Femur (tissue), 1 donor: ENCODE results near the gene TMPRSS3.

Experiments
- DNase-seq: peaks from one replicate; pipeline ENCODE4 v3.0.0-alpha.2; 2017

The TMPRSS3 gene

DNA sequence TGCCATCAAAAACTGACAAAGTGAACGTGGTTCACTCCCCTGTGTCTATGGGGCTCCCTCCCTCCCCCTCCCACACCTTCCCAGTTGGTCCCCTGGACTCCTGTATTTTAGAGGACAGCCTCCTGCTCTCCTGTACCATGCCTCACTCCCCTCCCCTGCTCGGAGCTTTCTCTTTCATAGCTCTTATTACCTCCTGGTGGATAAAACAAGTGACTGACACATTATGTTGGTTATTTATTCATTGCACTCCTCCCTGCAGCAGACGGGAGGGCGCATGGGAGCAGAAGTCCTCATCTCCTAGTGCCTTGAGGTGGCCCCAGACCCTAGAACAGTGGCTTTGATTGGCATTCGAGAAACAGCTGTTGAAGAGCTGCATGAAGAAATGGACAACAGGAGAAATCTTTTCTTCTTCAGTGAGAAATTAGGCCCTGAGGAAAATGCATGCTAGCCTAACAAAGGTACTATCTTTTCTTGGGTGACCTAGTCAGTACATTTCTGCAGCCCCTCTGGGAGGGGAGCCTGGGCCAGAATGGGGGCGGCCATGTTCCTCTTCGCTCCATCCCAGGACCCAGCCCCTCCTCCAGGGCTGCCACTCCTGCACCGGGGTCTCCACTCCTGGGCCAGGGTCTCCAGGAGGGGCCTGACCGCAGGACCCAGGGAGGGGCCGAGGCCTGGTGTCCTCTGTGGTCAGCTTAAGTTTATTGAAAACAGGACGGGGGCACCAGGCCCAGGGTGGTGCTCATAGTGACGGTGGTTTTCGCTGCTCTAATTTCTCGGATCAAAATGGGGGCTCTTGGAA, 28.3 kb downstream of the TMPRSS3 start:
- no peak for DNase-seq

DNA sequence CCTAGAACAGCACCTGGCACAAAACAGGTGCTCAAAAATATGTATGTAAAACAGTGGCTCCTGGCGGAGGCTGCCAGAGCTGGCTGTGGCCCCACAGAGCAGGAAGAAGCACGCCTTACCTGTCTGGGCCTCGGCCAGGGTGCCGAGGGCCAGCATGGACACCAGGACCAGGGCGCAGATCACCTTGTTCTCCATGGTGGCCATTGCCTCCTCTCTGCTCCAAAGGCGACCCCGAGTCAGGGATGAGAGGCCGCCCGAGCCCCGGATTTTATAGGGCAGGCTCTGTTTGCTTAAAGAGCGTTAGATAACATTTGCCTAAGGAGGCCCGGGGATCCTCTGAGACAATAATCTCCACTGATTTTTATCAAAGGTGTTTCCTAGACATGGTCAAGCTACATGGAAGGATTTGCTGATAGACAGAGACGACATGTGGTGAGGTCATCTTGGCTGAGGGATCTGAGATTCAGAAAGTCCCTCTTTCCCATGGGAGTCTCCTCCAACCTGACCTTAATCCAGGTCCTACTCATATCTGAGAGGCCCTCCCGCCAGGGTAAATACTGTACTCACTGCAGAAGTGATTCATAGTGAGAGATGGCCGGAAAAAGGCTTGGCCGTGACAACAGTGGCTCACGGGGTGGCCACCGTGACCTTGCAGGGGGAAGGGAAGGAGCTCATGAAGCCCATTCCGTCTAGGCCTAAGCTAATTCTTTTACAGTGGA, 29.4 kb downstream of the TMPRSS3 start, which contains the start of gene TFF1:
Gene TFF1, minus strand, starts transcription at position 244 of the 719 bp plus-strand sequence. Its CDS starts 40 bp downstream, at position 204.
- DNase-seq = no peak

DNA sequence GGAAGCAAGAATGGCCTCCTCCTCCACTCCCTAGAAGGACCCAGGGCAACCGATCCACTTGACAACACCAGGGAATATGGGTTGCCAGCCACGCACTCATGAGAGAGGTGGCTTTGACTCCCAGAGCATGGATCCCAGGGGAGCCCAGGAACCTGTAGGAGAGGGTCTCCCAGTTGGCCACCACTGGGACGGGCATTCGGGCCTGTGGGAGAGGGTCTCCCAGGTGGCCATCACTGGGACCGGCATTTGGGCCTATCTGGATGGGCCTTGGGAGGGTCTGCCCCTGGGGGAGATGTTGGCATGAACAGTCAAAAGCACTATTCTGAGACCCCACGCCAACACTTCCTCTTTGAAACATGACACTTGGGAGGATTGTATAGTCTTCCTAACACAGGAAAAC, 30.1 kb downstream of the TMPRSS3 start:
- DNase-seq = no peak

DNA sequence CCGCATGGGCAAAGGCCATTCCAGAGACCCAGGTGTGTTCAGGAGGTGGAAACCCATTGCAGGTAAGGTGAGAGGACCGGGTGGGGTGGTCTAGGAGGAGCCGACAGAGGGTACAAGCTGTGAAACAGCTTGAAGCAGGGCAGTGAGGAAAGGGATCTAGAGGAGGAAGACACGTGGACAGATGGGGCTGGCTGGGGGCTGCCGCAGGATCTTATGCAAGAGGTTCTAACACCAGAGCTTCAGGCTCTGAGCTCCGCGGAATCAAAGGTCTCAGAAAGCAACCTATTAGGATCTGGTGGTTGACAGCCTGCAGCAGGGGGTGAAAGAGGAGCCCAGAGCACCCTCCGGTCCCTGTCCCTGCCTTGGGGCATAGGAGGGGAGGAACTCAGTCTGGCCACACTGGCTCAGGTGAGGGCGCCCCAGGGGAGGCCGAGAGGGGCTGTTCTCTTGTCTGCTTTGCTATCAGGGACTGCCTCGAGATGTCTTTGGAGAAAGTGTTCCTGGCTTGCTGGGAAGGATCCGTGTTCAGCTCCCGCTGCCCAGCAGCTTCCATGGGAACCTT, 31.5 kb downstream of the TMPRSS3 start:
- no peak for DNase-seq

DNA sequence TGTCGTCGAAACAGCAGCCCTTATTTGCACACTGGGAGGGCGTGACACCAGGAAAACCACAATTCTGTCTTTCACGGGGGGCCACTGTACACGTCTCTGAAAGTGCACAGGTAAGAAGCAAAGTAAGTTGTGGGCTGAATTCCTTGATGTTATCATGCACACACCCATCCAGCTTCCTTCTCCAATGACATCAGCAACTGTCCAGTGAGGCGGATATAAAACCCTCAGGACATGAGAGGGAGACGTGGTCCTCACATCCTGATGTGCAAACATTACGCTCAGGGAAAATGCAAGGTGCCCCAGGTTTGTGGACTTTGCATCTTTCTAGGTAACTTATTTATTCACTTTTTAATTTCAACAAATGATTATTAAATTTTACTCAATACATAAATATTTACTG, 32.5 kb downstream of the TMPRSS3 start:
- DNase-seq = no peak

DNA sequence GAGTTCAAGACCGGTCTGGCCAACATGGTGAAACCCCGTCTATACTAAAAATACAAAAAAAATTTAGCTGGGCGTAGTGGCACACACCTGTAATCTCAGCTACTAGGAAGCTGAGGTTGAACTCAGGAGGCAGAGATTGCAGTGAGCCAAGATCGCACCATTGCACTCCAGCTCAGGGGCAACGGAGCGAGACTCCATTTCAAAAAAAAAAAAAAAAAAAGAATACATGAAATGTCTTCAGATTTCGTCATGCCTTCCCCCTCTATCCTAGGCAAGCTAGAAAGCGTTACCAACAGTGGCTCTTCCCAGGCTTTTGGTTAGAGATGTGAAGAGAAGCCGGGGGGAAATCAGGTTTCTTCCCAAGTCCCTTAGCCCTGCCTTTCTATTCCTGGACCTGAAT, 33.2 kb downstream of the TMPRSS3 start:
- no peak for DNase-seq

DNA sequence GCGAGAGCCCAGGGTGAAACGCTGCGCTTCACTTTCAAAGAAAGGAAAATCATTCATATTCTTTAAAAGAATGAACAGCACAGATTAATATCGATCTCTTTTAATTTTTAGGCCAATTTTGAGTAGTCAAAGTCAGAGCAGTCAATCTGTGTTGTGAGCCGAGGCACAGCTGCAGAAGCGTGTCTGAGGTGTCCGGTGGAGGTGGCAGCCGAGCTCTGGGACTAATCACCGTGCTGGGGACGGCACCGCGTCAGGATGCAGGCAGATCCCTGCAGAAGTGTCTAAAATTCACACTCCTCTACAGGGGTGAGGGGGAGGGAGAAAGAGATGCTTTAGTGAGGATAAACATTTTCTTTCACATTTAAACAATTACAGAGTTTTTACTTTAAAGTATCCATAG, 33.7 kb downstream of the TMPRSS3 start:
- no peak for DNase-seq

DNA sequence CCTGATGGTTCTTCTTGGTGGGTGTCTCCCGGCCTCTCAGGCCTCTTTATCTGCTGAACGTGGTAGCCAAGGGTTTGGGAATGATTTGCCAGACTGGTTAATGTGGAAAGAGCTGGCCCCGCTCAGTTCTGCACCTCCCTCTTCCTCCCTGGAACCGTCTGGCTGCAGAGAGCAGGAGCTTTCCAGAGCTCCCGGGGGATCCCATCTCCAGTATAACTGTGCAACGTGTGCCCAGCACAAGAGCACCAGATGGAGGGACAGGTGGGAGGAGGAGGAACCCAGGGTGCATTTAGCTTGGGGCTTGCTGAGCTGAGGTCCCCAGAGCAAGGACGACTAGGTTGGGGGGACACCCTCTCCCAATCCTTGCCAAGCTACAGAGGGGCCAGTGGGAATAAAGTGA, 34.6 kb downstream of the TMPRSS3 start:
- DNase-seq = no peak

DNA sequence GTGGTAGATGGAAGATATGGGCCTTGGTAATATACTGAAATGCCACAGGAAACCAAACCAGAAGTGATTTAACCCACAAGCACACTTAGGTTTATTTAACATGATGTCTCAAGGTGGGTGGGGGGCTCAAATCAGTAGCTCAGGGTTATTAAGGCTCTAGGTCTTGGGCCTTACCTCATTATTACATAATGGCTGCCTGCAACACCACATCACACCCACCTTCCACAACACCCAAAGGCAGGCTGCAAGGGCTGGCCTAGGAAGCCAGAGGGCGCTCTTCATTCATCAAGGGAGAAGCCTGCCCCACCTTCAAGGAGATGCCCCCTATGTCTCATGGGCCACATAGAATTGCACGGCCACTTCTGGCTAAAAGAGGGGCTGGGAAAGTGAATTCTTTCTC, 35.5 kb downstream of the TMPRSS3 start:
- DNase-seq = no peak

DNA sequence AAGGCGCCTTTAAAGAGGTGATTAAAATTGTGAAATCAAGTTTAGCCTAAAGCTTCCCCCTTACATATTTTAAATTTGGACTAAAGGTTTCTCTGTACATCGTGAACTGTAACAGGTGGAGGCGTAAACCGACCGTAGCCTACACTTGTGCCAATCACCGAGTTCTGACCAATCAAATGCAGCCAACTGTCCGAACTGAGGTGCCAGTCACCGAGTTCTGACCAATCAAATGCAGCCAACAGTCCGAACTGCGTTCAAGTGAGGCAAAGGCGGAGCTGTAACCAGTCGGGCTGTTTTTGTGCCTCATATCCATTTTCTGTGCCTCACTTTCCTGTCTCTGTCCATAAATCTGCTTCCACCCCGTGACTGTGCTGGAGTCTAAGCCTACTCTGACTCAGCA, 36.9 kb downstream of the TMPRSS3 start:
- DNase-seq = no peak

DNA sequence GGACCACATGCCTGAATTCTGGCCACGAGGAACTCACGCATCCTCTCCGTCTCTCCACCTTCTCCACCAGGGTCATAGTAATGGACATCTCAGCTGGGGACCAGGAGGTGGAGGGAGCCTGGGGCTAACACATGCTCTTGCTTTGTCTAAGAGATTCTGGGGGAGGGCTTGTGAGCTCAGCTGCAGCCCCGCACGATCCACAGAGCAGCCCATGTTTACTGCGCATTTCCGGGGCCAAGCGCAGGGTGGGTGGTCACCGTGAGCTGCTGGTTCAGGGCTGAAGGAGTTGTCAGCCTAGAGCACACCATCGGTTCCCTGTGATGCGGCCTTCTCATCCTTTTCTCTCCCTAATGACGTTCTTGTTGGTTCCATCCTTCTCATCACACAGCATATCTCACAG, 37.6 kb downstream of the TMPRSS3 start:
- DNase-seq = no peak

DNA sequence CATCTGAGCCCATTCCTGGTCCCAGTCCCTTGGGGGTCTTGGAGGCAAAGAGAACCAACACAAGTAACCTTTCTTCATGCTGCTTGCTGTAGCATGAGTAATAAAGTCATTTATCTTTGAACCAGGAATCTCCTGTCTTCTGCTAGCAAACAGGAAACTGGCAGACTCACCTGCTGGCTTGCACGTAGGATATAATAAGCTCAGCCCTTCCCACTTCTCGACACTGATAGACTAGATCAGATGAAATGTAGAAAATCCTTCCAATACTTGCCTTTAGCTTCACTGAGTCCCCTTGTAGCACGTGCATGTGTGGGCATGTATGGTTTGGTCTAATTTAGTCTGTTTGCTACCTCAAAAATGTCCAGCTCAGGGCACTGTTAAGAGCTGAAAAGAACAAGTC, 38.5 kb downstream of the TMPRSS3 start:
- no peak for DNase-seq

DNA sequence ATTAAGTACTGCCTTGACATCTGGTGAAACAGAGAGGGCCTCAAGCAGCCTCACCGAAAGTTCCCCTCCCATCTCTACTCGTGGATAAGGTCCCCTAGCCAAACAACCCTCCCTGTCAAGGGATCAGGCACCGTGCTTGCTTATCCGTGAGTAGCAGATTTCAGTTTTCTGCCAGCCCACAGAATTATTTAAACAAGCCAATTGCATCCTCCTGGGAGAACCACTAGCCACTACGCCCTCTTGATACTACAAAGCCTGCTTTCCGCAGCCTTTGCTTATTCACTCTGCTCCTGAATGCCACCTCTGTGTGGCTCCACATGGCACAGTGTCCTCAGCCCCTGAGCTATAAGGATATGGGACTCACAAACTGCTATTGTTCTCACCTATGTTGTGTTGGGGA, 39.2 kb downstream of the TMPRSS3 start:
- DNase-seq = no peak

DNA sequence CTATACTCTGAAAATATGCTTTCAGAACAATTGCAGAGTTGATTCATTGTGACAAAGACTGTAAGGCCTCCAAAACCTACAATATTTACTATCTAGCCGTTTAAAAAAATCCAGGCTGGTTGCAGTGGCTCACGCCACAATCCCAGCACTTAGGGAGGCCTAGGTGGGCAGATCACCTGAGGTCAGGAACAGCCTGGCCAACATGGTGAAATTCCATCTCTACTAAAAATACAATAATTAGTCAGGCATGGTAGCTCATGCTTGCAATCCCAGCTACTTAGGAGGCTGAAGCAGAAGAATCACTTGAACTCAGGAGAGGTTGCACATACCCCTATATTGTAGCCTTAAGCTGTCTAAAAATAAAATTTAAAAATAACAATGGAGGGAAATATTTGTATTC, 39.8 kb downstream of the TMPRSS3 start:
- DNase-seq = no peak

DNA sequence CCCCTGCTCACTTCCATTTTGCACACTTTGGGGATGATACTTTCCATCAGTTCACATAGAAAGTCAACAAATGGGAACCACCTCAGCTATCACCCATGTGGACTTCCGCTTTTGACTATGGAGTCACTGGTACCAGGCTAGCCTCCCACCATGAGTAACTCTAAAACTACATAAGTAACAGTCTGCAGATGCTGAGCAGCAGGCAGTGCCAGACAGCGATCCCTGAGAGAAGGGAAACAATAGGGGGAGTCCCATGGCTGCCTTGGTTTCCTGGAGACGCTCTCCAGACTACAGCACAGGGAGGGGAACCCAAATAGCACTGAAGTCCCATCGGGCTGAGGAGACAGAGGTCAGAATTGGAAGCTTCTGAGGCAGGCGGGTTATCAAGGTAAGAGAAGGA, 42.2 kb downstream of the TMPRSS3 start:
- DNase-seq = no peak

DNA sequence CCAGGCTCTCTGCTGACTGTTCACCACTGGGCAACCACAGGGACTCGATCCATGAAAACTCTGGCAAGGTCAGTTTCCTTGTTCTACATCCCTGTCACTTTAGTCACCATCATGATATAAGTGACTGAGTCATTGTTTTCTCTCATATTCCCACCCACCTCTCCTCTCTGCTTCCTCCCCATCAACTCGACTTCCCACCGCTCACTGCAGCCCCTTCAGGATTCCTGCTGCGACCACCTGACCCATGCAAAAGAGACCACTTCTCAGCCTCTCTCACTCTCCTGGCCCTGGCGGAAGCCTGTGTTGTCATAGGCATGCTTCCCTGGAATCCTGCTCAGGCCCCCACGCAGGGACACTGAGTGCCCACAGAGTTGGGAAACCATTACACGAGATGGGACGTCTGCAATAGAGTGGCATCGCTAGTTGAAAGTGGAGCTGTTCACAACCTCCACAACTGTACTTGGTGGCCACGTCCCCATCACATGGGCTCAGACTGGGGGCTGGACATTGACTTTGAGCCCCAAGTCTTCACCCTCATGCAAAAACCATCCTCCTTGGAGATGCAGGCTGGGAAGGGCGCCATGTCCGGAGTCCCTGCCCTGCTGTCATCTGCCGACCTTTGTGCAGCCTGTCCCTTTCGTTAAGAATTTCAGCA, 43.3 kb downstream of the TMPRSS3 start:
- DNase-seq = no peak

DNA sequence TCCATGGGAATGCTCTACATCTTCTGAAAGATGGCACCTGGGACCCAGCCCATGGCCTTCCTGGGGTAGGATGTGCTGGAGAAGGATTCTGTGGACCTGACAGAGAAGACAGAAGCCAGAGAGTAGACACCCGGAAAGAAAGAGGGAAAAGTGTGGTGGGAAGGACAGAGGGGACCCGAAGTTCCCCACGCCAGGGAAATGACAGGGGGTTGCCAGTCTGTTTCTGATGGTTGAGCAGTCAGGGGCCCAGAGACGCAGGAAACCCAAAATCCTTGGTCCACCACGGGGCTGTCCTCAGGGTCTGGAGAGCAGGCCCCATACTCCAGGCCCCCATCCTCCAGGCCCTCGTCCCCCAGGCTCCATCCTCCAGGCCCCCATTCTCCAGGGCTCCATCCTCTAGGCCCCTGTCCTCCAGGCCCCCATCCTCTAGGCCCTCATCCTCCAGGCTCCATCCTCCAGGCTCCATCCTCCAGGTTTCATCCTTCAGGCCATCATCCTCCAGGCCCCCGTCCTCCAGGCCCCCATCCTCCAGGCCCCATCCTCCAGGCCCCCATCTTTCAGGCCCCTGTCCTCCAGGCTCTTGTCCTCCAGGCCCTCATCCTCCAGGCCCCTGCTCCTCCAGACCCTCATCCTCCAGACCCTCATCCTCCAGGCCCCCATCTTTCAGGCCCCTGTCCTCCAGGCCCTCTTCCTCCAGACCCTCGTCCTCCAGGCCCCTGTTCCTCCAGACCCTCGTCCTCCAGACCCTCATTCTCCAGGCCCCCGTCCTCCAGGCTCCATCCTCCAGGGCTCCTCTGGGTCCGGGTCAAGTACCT, 44.0 kb downstream of the TMPRSS3 start:
- no peak for DNase-seq

DNA sequence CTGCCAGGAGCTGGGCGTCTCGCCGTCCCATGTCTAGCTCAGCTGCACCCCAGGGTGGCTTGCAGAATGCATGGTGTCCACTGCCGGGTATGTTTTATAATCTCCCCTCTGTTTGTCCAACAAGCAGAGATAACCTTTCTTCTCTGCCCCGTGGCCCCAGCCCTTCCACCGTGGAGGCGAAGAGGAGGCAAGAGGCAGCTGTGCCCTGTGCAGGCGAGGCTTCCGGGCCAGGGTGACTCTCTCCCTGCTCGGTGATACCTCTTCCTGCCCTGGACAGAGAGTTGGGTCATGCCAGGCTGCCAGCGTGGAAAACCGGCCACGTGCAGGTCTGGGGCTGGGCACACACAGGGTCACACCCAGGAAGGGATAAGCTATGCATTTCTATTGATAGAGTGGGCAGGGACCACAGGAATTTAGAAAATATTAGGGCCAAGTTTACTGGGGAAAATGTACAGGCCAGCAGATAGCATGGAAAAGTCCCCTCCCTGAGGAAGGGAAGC, 44.9 kb downstream of the TMPRSS3 start, which contains the start of gene TFF2:
Gene TFF2, minus strand, starts transcription at position 68 of the 500 bp plus-strand sequence. Its CDS starts 37 bp downstream, at position 31.
- DNase-seq = no peak

DNA sequence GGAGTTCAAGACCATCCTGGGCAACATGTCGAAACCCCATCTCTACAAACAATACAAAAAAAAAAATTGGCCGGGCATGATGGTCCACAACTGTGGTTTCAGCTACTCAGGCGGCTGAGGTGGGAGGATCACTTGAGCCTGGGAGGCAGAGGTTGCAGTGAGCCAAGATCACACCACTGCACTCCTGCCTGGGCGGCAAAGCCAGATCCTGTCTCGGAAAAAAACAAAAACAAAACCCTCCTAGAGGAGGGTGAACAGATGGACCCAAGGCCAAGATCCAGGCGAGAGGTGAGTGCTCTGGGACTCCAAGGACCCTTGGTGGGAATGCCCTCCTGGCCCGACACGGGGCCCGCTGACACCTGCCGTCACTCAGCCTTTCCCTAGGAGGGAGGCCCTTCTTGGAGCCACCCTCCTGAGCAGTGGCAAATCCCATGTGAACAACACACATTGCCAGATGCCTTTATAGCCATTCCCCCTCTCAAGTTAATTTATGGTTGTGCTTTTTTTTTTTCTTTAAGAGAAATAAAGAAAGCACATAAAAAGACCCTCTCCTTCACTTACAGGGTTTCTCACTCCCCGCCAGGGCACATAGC, 45.4 kb downstream of the TMPRSS3 start:
- DNase-seq = no peak

DNA sequence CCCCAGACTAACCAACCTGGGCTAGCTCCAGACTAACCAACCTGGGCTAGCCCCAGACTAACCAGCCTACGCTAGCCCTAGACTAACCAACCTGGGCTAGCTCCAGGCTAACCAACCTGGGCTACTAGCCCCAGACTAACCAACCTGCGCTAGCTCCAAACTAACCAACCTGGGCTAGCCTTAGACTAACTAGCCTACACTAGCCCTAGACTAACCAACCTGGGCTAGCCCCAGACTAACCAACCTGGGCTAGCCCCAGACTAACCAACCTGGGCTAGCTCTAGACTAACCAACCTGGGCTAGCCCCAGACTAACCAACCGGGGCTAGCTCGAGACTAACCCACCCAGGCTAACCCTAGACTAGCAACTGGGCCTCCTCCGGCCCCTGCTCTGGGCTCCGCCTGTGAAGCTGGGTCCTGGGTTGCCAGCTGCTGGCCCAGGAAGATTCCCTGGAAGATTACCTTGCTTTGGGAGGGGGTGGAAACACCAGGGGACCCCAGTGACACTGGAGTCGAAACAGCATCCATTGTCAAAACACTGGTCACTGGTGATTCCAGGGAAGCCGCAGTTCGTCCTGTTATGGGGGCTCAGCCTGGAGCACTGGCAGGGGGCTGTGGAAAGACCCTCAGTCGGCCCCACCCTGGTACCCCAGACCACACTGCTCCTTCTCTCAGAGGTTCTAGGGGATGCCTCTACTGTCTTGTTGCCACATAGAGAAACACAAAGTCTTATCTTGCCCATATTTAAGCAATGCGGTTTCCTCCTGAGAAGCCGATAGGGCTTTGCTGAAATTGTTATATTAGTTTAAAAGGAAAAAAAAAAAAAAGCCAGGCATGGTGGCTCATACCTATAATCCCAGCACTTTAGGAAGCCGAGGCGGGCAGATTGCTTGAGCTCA, 46.2 kb downstream of the TMPRSS3 start:
- DNase-seq = no peak

DNA sequence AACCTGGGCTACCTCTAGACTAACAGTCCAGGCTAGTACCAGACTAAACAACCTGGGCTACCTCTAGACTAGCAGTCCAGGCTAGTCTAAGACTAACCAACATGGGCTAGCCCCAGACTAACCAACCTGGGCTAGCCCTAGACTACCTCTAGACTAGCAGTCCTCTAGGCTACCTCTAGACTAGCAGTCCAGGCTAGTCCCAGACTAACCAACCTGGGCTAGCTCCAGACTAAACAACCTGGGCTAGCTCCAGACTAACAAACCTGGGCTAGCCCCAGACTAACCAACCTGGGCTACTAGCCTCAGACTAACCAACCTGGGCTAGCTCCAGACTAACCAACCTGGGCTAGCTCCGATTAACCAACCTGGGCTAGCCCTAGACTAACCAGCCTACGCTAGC, 47.1 kb downstream of the TMPRSS3 start:
- no peak for DNase-seq
